ENCODE results near the gene KLHL6. TPM values are rescaled to one million over a fixed set of nuclear protein-coding genes. Genes with fewer than 3 reads are reported as not detected.

Gene KLHL6
- polyA plus RNA-seq, 1 of the 3 experiments (the other 2 are of a cell fraction), result not detected

GRCh38 chr3:183447206-183448001 lies 108.1 kb downstream of the KLHL6 start (continued):
- TF ChIP-seq EP300 (IDR thresholded peaks at IDR 0.05; ENCODE audit: borderline replicate concordance in 1 of 2, low read depth in 1 of 2, low read length in 1 of 2), result 0 out of 4 replicates have a peak, but pooled peaks of 1 of the 2 experiments have one; percentile 8
- TF ChIP-seq FOXJ3 (CRISPR knock-in tag; IDR thresholded peaks at IDR 0.05), result peak; percentile 40
- TF ChIP-seq USF2 (IDR thresholded peaks at IDR 0.05; ENCODE audit: borderline replicate concordance, low read depth, low read length), result no peak
- peak; percentile 91 for TF ChIP-seq YY1 (IDR thresholded peaks at IDR 0.05; ENCODE audit: low read depth)
- peak; percentile 8; the same call in 1 of the 2 replicates for TF ChIP-seq MAX (IDR thresholded peaks at IDR 0.05; ENCODE audit: low read depth)
- no peak for TF ChIP-seq EZH2phosphoT487 (IDR thresholded peaks at IDR 0.05; ENCODE audit: borderline replicate concordance, low read depth)

GRCh38 chr3:183446838-183447205 lies 108.7 kb downstream of the KLHL6 start:
- peak overlapping the region; percentile 86 for H3K4me2 ChIP-seq
- H4K20me1 ChIP-seq (ENCODE audit: insufficient read depth), result no peaks in the 10 kb centered on the region

GRCh38 chr3:183444748-183445147 lies 110.8 kb downstream of the KLHL6 start:
- no peaks in the 10 kb centered on the region for H3K36me3 ChIP-seq (replicated peaks in 1 of 2; ENCODE audit: control insufficient read depth in 1 of 2, insufficient read depth in 2 of 2, low read length in 1 of 2)

More at GRCh38 chr3:183446838-183447205, 108.7 kb downstream of the KLHL6 start:
- peaks cover 7% of the 10 kb centered on the region for H3F3A ChIP-seq (replicated peaks; ENCODE audit: insufficient read depth)
- peaks cover 0 to 10% of the 10 kb centered on the region in 2 experiments; a peak in 3 of 4 replicates for H3K4me1 ChIP-seq (ENCODE audit: control insufficient read depth in 1 of 2, insufficient read depth in 2 of 2, low read depth in 1 of 2, low read length in 1 of 2)
- ChIA-PET POLR2A (interaction anchor here (0.6 to 0.7 kb wide), 4 partner anchors 12 to 396 kb away, joined by 4 to 8 read pairs (median 6); no protein-coding TSS in a partner anchor), CTCF (interaction anchor here (0.9 kb wide), 1 partner anchor 8 kb away, joined by 3 read pairs; no protein-coding TSS in a partner anchor)
- no peak for TF ChIP-seq MEF2A (IDR thresholded peaks at IDR 0.05; ENCODE audit: borderline replicate concordance, low read depth)
- WGBS (ENCODE audit: low lambda C conversion rate), result 92% methylated on average over 2 of the region's 2 CpGs
- H3K9me3 ChIP-seq, result no peaks in the 10 kb centered on the region; the same call in 1 of the 2 replicates
- H3K9ac ChIP-seq, result peak overlapping the region; percentile 75
- no peaks in the 10 kb centered on the region for H3K27me3 ChIP-seq (ENCODE audit: insufficient read depth)
- H3K36me3 ChIP-seq (replicated peaks in 1 of 2; ENCODE audit: control insufficient read depth in 1 of 2, insufficient read depth in 2 of 2, low read length in 1 of 2), result no peaks in the 10 kb centered on the region
- no peak for DNase-seq
- H3K9me2 ChIP-seq, result no peaks in the 10 kb centered on the region
- peak overlapping the region; percentile 99 for H2AFZ ChIP-seq (ENCODE audit: low read depth)
- H3K79me2 ChIP-seq (ENCODE audit: insufficient read depth), result peaks cover 7% of the 10 kb centered on the region; the same call in 1 of the 2 replicates
- peak overlapping the region; percentile 50 to 86; a peak in 3 of 4 replicates for H3K27ac ChIP-seq (ENCODE audit: low read depth in 2 of 2, low read length in 1 of 2)
- peak overlapping the region; percentile 90 to 95 for H3K4me3 ChIP-seq (ENCODE audit: low read depth in 2 of 2, low read length in 1 of 2)

More at GRCh38 chr3:183444748-183445147, 110.8 kb downstream of the KLHL6 start:
- H3K9me3 ChIP-seq, result no peaks in the 10 kb centered on the region; the same call in 1 of the 2 replicates
- CTCF ChIA-PET, result no interaction called here
- TF ChIP-seq ELF1 (IDR thresholded peaks at IDR 0.05), result no peak
- TF ChIP-seq EP300 (IDR thresholded peaks at IDR 0.05; ENCODE audit: borderline replicate concordance in 1 of 2, low read depth in 1 of 2, low read length in 1 of 2), result no peak
- TF ChIP-seq MXI1 (IDR thresholded peaks at IDR 0.05; ENCODE audit: low read depth, low read length), result no peak
- no peak for TF ChIP-seq YY1 (IDR thresholded peaks at IDR 0.05; ENCODE audit: low read depth)
- no peak for TF ChIP-seq MEF2A (IDR thresholded peaks at IDR 0.05; ENCODE audit: borderline replicate concordance, low read depth)
- TF ChIP-seq PBX3 (IDR thresholded peaks at IDR 0.05), result no peak
- H2AFZ ChIP-seq (ENCODE audit: low read depth), result no peak overlapping the region
- no peaks in the 10 kb centered on the region for H3K9me2 ChIP-seq
- H3K9ac ChIP-seq, result no peak overlapping the region
- H3K27me3 ChIP-seq (ENCODE audit: insufficient read depth), result no peaks in the 10 kb centered on the region
- POLR2A ChIA-PET, result no interaction called here
- H3K4me3 ChIP-seq (ENCODE audit: low read depth in 2 of 2, low read length in 1 of 2), result no peak overlapping the region
- WGBS (ENCODE audit: low lambda C conversion rate), result 76% methylated on average over 1 of the region's 1 CpG
- peaks cover 7% of the 10 kb centered on the region for H3F3A ChIP-seq (replicated peaks; ENCODE audit: insufficient read depth)
- peaks cover 0 to 10% of the 10 kb centered on the region in 2 experiments; a peak in 3 of 4 replicates for H3K4me1 ChIP-seq (ENCODE audit: control insufficient read depth in 1 of 2, insufficient read depth in 2 of 2, low read depth in 1 of 2, low read length in 1 of 2)
- H4K20me1 ChIP-seq (ENCODE audit: insufficient read depth), result no peaks in the 10 kb centered on the region
- no peak for DNase-seq
- H3K4me2 ChIP-seq, result no peak overlapping the region
- peaks cover 7% of the 10 kb centered on the region; the same call in 1 of the 2 replicates for H3K79me2 ChIP-seq (ENCODE audit: insufficient read depth)
- no peak overlapping the region for H3K27ac ChIP-seq (ENCODE audit: low read depth in 2 of 2, low read length in 1 of 2)

All from SK-N-SH (cell line).